GM23248 (cell line): ENCODE results near the gene RETREG1.

Source experiments
- EZH2 ChIP-seq: fragments of 200-600 bp; sonication (generic); IDR thresholded peaks from 2 replicates; pipeline ENCODE4 v1.6.1; 2018; ENCODE audit warnings: antibody characterized with exemption, mild to moderate bottlenecking; ENCODE audit not compliant: insufficient read depth, poor library complexity, severe bottlenecking
- EZH2phosphoT487 ChIP-seq: fragments of 200-600 bp; sonication (generic); IDR thresholded peaks from 2 replicates; pipeline ENCODE4 v1.6.1; 2018; ENCODE audit warnings: antibody characterized with exemption, moderate library complexity, mild to moderate bottlenecking, low read depth; ENCODE audit not compliant: insufficient read depth

GRCh38 chr5:16544607-16545374, 72.0 kb downstream of the RETREG1 start:
- TF ChIP-seq EZH2 (no peak), EZH2phosphoT487 (no peak)
